Right renal pelvis (tissue), 4 donors: ENCODE results near the gene PRKACA. TPM values are rescaled to one million over a fixed set of nuclear protein-coding genes. Genes with fewer than 3 reads are reported as not detected.
A peak's percentile ranks its signal among the peaks of the same experiment; 100 is the strongest.

Source experiments
- DNase-seq, 4 donors: peaks; one replicate each; pipeline ENCODE4 v3.0.0-alpha.2; 2013; ENCODE audit warnings: low read depth in 4 of 4, low spot score in 3 of 4, missing footprints in 1 of 4
- polyA plus RNA-seq, 4 donors: library from polyadenylated mRNA; unstranded; fragments of 120-200 nt; gene quantifications; one replicate each; pipeline ENCODE4 v1.2.1, GENCODE V29; 2013; ENCODE audit not compliant: insufficient read length in 4 of 4

PRKACA gene
- polyA plus RNA-seq, 4 donors: 89.9 to 107 (median 98.6) TPM

DNA sequence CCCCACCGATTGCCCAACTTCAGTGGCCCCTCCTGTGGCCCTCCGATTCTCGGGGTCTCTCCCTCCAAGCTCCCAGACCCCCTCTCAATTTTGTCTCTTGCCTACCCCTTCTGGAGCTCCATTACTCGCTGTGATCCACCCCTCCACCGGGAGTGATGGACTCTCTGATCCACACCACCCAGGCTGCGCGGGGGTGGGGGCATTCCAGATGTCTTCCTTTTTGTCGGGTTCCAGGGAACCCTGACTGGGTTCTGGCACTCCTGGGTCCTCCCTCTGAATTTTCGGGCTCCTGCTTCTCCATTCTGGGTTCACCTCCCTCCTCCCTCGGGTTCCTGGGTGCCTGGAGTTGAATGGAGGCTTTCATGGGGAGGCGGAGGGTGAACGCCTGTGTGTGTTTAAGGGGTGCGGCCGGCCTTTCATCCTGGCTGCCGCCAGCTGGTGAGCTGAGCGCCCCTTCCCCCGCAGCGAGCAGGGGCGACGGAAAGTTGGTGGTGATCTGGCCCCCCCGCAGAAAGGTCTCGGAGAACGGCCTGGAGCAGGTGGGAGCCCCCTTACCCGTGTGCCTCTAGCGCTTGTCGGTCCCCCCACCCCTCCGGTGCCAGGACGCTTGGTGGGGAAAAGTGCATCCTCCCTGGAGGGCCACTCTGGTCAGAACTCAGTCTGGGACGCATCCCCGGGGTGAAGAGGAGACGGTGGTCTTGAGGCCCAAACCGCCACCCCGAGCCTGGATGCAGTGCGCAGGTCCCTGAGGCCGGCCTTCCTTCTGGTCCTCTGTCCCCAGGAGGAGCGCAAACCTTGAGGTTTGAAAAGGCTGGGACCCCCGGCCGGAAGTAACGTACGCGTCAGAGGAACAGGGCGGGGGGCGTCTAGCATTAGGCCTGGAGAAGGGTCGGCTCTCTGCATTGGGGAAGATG lies 43.4 kb downstream of the PRKACA start:
- DNase-seq: no peak

DNA sequence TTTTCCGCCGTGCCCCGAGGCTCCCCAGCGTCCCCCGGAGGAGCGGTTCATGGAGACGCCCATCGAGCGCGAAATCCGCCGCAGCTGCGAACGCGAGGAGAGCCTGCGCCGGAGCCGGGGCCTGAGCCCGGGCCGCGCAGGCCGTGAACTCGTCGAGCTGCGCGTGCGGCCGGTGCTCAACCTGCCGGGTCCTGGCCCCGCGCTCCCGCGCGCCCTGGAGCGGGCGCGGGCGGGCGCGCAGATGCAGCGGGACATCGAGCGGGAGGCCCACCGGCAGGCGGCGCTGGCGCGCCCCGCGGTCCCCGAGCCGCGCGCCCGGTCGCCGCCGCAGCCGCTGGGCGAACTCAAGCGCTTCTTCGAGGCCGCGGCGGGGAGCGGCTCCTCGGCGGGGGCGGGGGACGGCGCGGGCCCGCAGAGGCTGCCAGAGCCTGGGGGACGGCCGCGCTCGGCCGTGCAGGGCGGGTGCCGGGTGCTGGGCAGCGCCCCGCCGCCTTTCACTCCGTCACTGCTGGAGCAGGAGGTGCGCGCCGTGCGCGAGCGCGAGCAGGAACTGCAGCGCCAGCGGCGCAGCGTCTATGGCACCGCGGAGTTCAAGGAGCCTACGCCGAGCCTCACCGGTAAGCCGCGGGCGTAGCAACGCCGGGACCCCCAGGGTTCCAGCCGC lies 44.2 kb downstream of the PRKACA start:
- no peak for DNase-seq

DNA sequence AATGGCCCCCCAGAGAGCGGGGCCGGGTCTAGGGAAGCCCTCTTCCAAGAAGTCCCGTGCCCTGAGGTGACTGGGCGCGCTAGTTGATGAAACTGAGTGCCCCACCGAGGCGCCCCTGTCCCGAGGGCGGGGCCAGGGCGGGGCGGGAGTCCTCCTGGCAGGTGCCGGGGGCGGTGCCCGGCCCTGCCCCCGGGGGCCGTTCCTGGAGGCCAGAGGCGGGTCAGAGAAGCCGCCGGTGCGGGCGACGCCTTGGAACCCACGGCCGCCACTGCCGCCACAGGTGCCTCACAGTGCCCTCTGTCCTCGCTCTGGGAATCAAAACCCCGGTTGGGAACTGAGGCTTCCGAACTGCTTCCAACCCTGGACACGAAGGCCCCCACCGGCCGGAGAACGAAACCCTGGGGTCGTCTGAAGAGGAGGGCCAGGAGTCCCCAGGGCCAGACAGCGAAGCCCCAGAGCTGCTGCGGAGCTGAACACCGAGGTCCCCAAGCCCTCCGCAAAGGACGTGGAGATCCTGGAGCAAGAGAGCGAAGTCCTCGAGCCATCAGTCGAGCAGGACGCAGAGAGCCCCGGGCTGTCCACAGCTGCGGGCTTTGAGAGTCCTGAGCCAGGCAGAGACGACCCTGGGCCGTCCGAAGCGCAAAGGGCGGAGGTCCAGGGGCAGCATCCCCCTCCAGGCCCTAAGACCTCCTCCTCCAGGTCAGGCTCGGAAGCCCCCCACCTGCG lies 44.9 kb downstream of the PRKACA start, which contains the start of gene MISP3:
Gene MISP3 (plus strand): TSS at position 252 of the 726 bp plus-strand sequence. CDS start 524 bp downstream, outside the sequence.
- no peak for DNase-seq

DNA sequence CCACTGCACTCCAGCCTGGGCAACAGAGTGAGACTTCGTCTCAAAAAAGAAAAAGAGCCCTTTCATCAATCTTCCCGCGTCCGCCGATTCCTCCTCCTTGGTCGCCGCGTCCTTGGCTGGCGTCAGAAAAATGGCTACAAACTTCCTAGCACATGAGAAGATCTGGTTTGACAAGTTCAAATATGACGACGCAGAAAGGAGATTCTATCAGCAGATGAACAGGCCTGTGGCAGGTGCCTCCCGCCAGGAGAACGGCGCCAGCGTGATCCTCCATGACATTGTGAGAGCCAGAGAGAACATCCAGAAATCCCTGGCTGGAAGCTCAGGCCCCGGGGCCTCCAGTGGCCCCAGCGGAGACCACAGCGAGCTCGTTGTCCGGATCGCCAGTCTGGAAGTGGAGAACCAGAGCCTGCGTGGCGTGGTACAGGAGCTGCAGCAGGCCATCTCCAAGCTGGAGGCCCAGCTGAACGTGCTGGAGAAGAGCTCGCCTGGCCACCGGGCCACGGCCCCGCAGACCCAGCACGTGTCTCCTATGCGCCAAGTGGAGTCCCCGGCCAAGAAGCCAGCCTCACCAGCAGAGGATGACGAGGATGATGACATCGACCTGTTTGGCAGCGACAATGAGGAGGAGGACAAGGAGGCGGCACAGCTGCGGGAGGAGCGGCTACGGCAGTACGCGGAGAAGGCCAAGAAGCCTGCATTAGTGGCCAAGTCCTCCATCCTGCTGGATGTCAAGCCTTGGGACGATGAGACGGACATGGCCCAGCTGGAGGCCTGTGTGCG lies 47.1 kb downstream of the PRKACA start:
- no peak for DNase-seq

DNA sequence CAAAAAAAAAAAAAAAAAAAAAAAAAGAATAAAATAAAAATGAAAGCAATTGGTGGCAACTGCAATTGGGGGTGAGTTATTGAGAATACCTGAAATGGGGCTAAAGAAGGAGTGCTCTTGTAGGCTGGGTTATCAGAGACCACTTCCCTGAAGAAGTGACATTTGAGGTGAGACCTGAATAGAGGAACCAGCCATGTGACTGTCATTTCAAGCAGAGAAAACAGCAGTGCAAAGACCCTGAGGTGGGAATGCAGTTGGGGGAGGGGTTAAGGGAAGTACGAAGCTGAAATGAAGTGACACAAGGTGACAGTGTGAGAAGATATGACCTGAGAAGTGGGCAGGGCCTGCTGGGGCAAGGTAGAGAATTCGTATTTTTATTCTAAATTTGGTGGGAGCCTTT lies 51.4 kb downstream of the PRKACA start:
- DNase-seq: no peak

DNA sequence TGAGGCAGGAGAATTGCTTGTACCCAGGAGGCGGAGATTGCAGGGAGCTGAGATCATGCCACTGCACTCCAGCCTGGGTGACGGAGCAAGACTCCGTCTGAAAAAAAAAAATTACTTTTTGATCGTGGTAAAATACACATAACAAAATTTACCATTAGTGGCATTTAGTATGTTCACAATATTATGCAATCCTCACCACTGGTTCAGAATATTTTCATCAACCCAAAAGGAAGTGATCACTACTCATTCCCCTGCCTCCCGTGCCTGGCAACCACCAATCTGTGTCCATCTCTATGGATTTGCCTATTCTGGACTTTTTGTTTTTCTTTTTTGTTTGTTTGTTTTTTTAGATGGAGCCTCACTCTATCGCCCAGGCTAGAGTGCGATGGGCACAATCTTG lies 54.5 kb downstream of the PRKACA start:
- no peak for DNase-seq

DNA sequence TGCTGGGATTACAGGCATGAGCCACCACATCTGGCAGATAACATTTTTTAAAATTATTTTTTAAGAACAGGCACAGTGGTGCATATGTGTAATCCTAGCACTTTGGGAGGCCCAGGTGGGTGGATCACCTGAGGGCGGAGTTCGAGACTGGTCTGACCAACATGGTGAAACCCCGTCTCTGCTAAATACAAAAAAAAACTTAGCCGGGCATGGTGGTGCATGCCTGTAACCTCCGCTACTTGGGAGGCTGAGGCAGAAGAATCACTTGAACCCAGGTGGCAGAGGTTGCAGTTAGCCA lies 55.1 kb downstream of the PRKACA start:
- no peak for DNase-seq

DNA sequence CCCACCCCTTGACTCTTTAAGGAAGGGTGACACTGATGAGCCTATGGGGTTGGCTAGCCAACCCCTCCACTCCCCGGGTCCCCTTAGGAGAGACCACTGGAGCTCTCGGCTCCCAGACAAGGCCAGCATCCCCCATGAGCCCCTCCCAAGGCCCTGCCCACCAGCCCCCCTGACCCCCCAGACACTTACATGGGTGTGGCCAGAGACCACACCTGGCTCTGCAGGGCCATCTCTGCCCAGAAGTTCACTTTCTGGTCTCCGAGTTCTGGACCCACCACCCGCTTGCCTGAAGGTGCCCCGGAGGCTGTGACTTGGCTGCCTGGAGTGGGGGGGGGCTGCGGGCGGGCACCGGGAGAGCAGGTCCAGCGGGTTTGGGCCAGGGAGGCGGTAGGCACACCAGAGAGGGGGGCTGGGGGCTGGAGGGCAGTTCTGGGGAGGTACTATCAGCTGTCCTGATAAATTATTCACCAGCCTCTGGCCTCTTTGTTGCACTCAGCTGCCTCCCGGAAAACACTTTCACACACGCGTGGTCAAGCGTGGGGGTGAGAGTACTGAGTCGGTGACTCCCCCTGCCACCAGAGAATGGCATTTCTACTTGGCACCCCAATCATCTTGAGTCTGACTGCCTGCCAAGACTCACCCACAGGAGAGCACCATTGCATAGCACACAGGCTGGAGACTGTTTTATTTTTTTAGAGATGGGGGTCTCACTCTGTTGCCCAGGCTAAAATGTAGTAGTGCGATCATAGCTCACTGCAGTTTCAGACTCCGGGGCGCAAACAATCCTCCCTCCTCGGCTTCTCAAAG lies 55.6 kb downstream of the PRKACA start, which contains the start of gene PALM3:
Gene PALM3 (minus strand): TSS at position 326 of the 807 bp plus-strand sequence. CDS start 96 bp downstream, at position 230.
- DNase-seq: peak in 1 of 4 donors; percentile 61

DNA sequence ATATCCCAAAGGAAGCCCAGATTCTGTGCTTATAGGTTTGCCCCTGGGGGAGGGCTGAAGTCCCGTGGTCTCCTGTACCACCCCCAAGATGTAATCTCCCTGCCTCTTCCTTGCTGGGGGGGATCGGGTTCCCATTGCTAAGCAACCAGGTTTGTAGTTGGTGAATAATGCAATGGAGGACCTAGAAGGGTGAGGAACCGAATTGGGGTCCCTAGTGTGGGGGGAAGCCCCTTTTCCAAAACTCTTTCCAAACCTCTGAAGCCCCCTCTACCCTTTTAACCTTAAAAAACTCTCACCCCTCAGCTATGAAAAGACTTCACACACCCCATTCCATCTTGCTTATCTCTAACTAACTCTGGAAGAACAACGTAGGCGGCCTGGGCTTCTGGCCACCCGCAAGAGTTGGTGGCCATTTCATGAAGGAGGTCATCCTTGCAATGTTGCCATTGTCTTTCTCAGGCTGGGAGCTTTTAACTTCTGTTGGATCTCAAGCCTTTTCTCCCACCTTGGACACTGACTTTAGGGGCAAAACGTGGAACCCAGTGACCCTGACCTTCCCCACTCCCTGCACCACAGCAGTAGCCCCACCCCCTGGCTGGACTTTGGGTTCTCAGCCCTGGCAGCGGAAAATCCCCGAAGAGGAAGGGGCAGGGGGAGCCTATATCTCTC lies 56.3 kb downstream of the PRKACA start:
- no peak for DNase-seq

DNA sequence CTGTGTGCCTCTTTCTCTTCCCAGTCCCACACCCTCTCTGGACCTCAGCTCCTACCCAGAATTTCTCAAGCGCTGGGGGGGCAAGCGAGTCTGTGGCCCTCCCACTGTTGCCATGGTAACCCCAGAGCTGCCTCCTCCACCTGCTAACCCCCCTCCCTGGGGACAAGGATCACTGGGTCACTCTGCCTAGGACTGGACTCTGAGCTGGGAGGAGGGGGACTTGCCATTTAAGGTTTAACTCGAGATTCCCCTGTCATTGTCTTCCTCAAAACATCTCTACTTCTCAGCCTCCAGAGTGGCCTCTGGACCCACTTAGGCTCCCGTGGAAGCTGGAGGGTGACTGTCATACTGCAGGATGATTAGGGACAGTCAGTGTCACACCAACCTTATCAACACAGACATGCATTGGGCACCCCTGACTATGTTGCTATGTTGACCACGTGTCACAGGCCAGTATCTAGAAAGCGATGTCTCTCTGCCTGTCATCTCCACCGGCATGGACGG lies 57.9 kb downstream of the PRKACA start:
- DNase-seq: no peak

DNA sequence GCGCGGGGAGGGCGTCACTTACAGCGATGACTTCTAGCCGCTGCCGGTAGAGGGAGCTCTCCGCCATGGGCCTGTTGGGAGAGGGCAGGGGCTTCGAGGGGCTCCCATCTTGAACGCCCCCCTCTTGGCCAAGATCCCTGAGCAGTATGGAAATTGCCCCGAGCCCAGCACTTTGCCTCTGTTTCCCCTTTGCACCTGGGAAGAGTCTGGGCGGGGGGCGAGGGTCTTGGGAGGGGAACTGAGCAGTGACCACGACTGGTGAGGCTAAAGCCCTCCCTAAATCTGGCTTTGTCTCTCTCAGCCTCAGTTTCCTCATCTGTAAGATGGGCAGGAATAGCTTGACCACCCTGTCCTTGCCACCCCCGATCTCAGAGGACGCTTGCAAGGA lies 58.5 kb downstream of the PRKACA start:
- DNase-seq: no peak

DNA sequence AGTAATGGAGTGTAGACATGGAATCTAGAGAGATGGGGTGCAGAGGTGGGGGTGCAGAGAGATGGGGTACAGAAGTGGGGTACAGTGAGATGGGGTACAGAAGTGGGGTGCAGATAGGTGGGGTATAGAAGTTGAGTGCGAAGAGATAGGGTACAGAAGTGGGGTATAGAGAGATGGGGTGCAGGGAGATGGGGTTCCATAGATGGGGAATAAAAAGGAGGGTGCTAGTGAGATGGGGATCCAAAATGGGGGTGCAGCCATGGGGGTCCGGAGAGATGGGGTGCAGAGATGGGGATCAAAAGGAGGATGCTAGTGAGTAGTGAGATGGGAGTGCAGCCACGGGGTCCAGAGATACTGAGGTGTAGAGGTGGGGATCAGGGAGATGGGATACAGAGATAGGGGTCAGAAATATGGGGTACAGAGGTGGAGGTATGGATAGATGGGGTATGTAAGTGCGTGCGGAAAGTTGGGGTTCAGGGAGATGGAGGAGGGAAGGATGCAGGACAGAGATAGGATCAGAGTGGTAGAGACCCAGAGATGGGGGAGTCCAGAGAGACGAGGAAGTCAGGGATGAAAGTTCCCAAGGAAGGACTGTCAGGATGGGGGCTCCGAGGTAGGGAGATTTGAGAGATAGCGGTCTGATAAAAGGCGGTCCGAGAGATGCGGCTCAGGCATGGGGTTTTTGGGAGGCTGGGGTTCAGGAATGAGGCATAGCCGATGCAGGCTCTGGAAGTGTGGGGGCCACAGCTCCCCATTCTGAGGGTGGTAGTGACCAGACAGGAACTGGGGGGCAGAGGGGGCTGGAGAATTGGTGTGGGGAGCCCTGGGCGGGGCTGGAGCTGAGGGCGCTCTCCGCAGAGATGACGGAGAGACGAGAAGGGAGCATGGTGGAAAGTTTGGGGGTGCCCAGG lies 59.1 kb downstream of the PRKACA start:
- DNase-seq: no peak

DNA sequence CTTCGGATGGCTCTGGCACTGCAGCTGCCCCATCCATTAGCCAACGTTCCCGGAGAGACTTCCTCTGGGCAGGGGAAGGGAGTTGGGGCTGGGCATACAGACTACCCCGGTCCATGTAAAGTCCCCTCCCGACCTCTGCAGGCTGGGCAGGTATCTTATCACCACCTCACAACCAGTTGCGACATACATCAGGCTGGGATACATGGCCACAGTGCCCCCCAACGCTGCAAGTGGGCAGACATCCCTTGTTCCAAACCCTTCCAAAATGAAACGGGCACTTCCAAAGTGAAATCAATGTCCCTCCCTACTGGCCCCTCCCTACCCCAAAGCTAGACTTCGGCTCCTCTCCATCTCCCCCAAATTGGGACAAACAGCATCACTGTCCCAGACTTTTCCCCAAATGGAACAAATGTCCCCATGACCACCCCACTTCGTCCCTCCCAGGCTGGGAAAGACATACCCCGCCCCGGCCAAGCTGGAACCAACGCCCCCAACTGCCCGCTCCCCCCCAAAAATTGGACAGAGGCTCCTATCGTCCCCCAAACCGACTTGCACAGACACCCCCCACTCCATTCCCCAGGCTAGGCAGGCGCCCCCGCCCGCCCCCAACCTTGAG lies 60.7 kb downstream of the PRKACA start:
- DNase-seq: no peak

DNA sequence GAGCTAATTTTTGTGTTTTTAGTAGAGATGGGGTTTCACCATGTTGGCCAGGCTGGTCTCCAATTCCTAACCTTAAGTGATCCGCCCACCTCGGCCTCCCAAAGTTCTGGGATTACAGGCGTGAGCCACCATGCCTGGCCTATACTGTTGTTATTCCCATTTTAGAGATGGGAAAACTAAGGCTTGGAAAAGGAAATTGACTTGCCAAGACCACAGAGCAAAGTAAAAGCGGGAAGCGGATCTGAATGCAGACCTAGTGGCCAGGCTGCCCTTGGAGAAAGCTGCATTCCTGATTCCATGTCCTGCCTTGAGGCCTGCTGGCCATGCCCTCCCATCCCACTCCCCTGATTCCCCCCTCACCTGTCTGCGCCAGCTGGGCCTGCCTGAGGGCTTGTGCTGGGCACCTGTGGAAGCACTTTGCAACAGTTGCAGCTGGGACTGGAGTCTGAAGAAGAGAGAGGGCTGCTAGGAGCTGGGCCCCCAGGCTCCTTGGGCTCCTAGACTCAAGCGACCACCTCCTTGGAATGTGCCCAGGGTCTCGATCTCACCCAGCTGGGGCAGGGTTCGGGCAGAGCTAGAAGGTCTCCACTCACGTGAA lies 61.4 kb downstream of the PRKACA start:
- no peak for DNase-seq

DNA sequence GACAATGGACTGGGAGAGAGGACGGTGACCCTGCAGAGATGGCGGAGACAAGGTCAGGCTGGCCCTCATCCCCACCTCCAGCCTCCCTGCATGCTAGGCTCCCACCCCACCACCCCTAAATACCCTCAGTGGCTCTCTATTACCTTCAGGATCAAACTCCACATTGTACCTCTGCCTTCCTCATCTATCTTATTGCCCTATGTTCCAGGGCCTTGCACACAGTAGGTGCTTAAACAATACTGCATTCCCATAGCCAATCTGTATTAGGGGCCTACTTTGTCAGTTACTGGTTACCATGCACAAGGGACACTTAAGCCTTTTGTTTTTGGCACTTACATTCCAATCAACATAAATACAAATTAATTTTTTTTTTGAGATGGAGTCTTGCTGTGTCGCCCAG lies 62.2 kb downstream of the PRKACA start:
- DNase-seq: no peak

DNA sequence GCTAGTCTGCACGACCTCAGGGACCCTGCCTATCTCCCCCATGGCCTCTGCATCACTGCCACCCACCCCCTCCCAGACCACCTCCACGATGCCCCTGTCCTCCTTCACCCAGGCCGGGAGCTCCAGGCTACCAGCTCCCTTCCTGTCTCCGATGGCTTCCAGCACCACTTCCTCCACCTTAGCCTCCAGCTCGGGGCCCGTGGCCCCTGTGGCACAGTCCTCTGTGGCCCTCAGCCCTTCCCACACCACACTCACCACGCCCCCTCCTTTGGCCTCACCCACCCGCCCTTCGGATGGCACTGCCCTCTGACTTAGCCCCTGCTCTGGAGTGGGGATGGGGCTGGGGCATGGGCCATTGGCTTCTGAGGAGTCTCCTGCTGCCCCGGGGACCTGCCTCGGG lies 62.8 kb downstream of the PRKACA start:
- DNase-seq: no peak

DNA sequence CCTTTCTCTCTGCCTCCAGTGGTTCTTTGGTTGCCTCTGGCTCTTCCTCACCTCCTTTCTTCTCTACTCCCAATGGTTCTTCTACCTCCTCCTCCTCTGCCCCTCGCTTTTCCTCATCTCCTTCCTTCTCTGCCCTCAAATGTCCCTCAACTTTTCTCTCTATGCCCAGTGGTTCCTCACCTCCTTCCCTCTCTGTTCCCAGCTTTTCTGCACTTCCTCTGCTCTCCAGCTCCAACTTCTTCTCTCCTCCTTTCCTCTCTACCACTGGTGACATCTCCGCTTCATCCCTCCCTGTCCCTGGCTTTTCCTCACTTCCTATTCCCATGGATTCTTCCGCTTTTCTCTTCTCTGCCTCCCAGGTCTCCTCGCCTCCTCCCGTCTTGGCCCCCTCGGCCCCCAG lies 63.5 kb downstream of the PRKACA start:
- no peak for DNase-seq
